Liver (tissue), 10 donors: ENCODE data around the gene PPIP5K1. TPM values are rescaled to one million over a fixed set of nuclear protein-coding genes. Genes with fewer than 3 reads are reported as not detected.

Experiments
- DNase-seq: peaks from one replicate; pipeline ENCODE4 v3.0.0-alpha.2; 2017; ENCODE audit warnings: low spot score
- H3K27ac ChIP-seq, 2 donors: one replicate each; pipeline ENCODE4 v1.7.0; 2013; ENCODE audit warnings: inconsistent platforms in 2 of 2, low read length in 2 of 2, control low read depth in 1 of 2, low read depth in 1 of 2, mild to moderate bottlenecking in 1 of 2
- H3K27me3 ChIP-seq, 4 donors: one replicate each; pipeline versions ENCODE4 v1.6.1 to v1.7.0; 2013; ENCODE audit warnings: low read length in 3 of 4, inconsistent platforms in 1 of 4, mild to moderate bottlenecking in 1 of 4, moderate library complexity in 1 of 4; ENCODE audit not compliant: control insufficient read depth in 4 of 4, insufficient read depth in 4 of 4
- H3K36me3 ChIP-seq, 4 donors: one replicate each; pipeline versions ENCODE4 v1.6.1 to v1.7.0; 2013; ENCODE audit warnings: low read length in 3 of 4, mild to moderate bottlenecking in 3 of 4, low read depth in 1 of 4, moderate library complexity in 1 of 4; ENCODE audit not compliant: control insufficient read depth in 4 of 4, insufficient read depth in 3 of 4
- H3K4me1 ChIP-seq, 4 donors: one replicate each; pipeline versions ENCODE4 v1.6.1 to v1.7.0; 2013; ENCODE audit warnings: low read length in 3 of 4, mild to moderate bottlenecking in 3 of 4, moderate library complexity in 1 of 4; ENCODE audit not compliant: control insufficient read depth in 4 of 4, insufficient read depth in 4 of 4
- H3K4me3 ChIP-seq, 3 donors: one replicate each; pipeline versions ENCODE4 v1.6.1 to v1.7.0; 2013; ENCODE audit warnings: low read length in 3 of 3, control low read depth in 1 of 3, low read depth in 1 of 3, mild to moderate bottlenecking in 1 of 3
- H3K9ac ChIP-seq, 2 donors: one replicate each; pipeline ENCODE4 v1.7.0; 2013; ENCODE audit warnings: low read length in 2 of 2, mild to moderate bottlenecking in 2 of 2, moderate library complexity in 2 of 2, control low read depth in 1 of 2, low read depth in 1 of 2
- H3K9me3 ChIP-seq, 4 donors: one replicate each; pipeline versions ENCODE4 v1.6.1 to v1.7.0; 2013; ENCODE audit warnings: low read length in 3 of 4; ENCODE audit not compliant: control insufficient read depth in 4 of 4
- EGR1 ChIP-seq, 2 donors: IDR thresholded peaks; 2 replicates each; pipeline ENCODE4 v1.6.1; 2016 to 2018; ENCODE audit warnings: antibody characterized with exemption in 2 of 2, low read depth in 2 of 2
- FOXA2 ChIP-seq: IDR thresholded peaks from 2 replicates; pipeline ENCODE4 v1.6.1; 2016; ENCODE audit warnings: antibody characterized with exemption
- GABPA ChIP-seq, 2 donors: IDR thresholded peaks in 1 of 2; conservative IDR thresholded peaks in 1 of 2; 2 replicates each; pipeline ENCODE4 v1.6.1; 2016; ENCODE audit warnings: antibody characterized with exemption in 2 of 2, mild to moderate bottlenecking in 1 of 2, moderate library complexity in 1 of 2
- HNF4A ChIP-seq, 2 donors: conservative IDR thresholded peaks; 2 replicates each; pipeline ENCODE4 v1.6.1; 2016; ENCODE audit warnings: antibody characterized with exemption in 2 of 2, mild to moderate bottlenecking in 2 of 2
- HNF4G ChIP-seq: IDR thresholded peaks from 2 replicates; pipeline ENCODE4 v1.6.1; 2016; ENCODE audit warnings: antibody characterized with exemption
- JUND ChIP-seq, 2 donors: IDR thresholded peaks; 2 replicates each; pipeline ENCODE4 v1.6.1; 2016; ENCODE audit warnings: antibody characterized with exemption in 2 of 2
- NR2F2 ChIP-seq: IDR thresholded peaks from 2 replicates; pipeline ENCODE4 v1.6.1; 2016; ENCODE audit warnings: antibody characterized with exemption
- RAD21 ChIP-seq, 2 donors: IDR thresholded peaks; 2 replicates each; pipeline ENCODE4 v1.6.1; 2016; ENCODE audit warnings: antibody characterized with exemption in 2 of 2, mild to moderate bottlenecking in 2 of 2
- REST ChIP-seq: IDR thresholded peaks from 2 replicates; pipeline ENCODE4 v1.6.1; 2016; ENCODE audit warnings: antibody characterized with exemption, mild to moderate bottlenecking
- SP1 ChIP-seq: IDR thresholded peaks from 2 replicates; pipeline ENCODE4 v1.6.1; 2018; ENCODE audit warnings: antibody characterized with exemption, mild to moderate bottlenecking
- TAF1 ChIP-seq: conservative IDR thresholded peaks from 2 replicates; pipeline ENCODE4 v1.6.1; 2016; ENCODE audit warnings: antibody characterized with exemption, mild to moderate bottlenecking
- YY1 ChIP-seq: IDR thresholded peaks from 2 replicates; pipeline ENCODE4 v1.6.1; 2016; ENCODE audit warnings: antibody characterized with exemption, mild to moderate bottlenecking
- ZBTB33 ChIP-seq: IDR thresholded peaks from 2 replicates; pipeline ENCODE4 v1.6.1; 2016; ENCODE audit warnings: antibody characterized with exemption
- WGBS: extraction: QIAGEN DNeasy Blood & Tissue Kit; methylation state at CpG from one replicate; pipeline ENCODE4 v1.1.7; 2013; 5-methylcytosine and 5-hydroxymethylcytosine counted together
- polyA plus RNA-seq, 2 donors: library from polyadenylated mRNA; stranded (reverse) in 1 of 2; unstranded in 1 of 2; fragments of 200-250 nt in 1 of 2; fragments of >200 nt in 1 of 2; fragmentation: Nextera tagmentation in 1 of 2; extraction: Ambion mirVana in 1 of 2; gene quantifications; one replicate each; pipeline versions ENCODE4 v1.2.1 to v1.2.3, GENCODE V29; 2013 to 2015
- small RNA-seq: library from RNA; depleted of rRNA; stranded (forward); fragments of <200 nt; gene quantifications from one replicate; pipeline ENCODE3, GENCODE V24; 2014
- total RNA-seq, 2 donors: library from RNA; depleted of rRNA; stranded (reverse); fragments of >200 nt; gene quantifications; one replicate each; pipeline ENCODE4 v1.2.3, GENCODE V29; 2014
- donor health status: healthy.
- donor health status: healthy.
- donor health status: healthy.
- donor health status: healthy.
- donor health status: healthy.

The PPIP5K1 gene
- total and polyA plus RNA-seq, 4 donors = 2.5 to 18.2 (median 8.7) TPM

GRCh38 chr15:43488790-43489189 lies 101.2 kb downstream of the PPIP5K1 start:
- Histone ChIP-seq H3K9me3 (no peaks in the 10 kb centered on the region), H3K4me3 (no peak overlapping the region), H3K27ac (no peak overlapping the region), H3K9ac (no peak overlapping the region), H3K4me1 (peaks cover 0 to 9% (median 4%) of the 10 kb centered on the region in 4 donors), H3K27me3 (no peaks in the 10 kb centered on the region), H3K36me3 (peaks cover 0 to 3% (median 3%) of the 10 kb centered on the region in 4 donors)
- DNase-seq = no peak
- WGBS = 91% methylated on average over 3 of the region's 3 CpGs
- no peak for TF ChIP-seq YY1
- TF ChIP-seq SP1 = no peak
- no peak for TF ChIP-seq HNF4A (conservative IDR thresholded peaks at IDR 0.05)
- TF ChIP-seq JUND (IDR thresholded peaks at IDR 0.05) = no peak

GRCh38 chr15:43487271-43487895 lies 102.6 kb downstream of the PPIP5K1 start:
- Histone ChIP-seq H3K4me3 (no peak overlapping the region), H3K9me3 (no peaks in the 10 kb centered on the region), H3K4me1 (peaks cover 0 to 3% (median under 1%) of the 10 kb centered on the region in 4 donors), H3K9ac (no peak overlapping the region), H3K27me3 (no peaks in the 10 kb centered on the region), H3K36me3 (peaks cover 0 to 3% (median 3%) of the 10 kb centered on the region in 4 donors), H3K27ac (no peak overlapping the region)
- no peak for DNase-seq
- 94% methylated on average over 6 of the region's 6 CpGs for WGBS
- no peak for TF ChIP-seq FOXA2
- no peak for TF ChIP-seq HNF4A (conservative IDR thresholded peaks at IDR 0.05)
- TF ChIP-seq EGR1 (IDR thresholded peaks at IDR 0.05; ENCODE audit: low read depth in 2 of 2) = no peak
- no peak for TF ChIP-seq TAF1
- no peak for TF ChIP-seq NR2F2
- TF ChIP-seq RAD21 (IDR thresholded peaks at IDR 0.05) = no peak
- no peak for TF ChIP-seq ZBTB33
- TF ChIP-seq HNF4G = no peak

GRCh38 chr15:43484455-43484854 lies 105.6 kb downstream of the PPIP5K1 start:
- WGBS = 93% methylated on average over 2 of the region's 2 CpGs

More at GRCh38 chr15:43484455-43484854, 105.6 kb downstream of the PPIP5K1 start:
- H3K9me3 ChIP-seq = no peaks in the 10 kb centered on the region
- no peak for TF ChIP-seq HNF4A (conservative IDR thresholded peaks at IDR 0.05)
- no peak for TF ChIP-seq TAF1
- no peak for TF ChIP-seq YY1
- TF ChIP-seq GABPA (IDR thresholded peaks at IDR 0.05 in 1 of 2, conservative IDR thresholded peaks at IDR 0.05 in 1 of 2) = no peak
- TF ChIP-seq REST = no peak
- no peak for TF ChIP-seq RAD21 (IDR thresholded peaks at IDR 0.05)
- H3K27me3 ChIP-seq = no peaks in the 10 kb centered on the region
- H3K4me3 ChIP-seq = no peak overlapping the region
- H3K27ac ChIP-seq = no peak overlapping the region
- H3K9ac ChIP-seq = no peak overlapping the region
- DNase-seq = no peak
- peaks cover 0 to 8% (median 3%) of the 10 kb centered on the region in 4 donors for H3K36me3 ChIP-seq
- no peaks in the 10 kb centered on the region for H3K4me1 ChIP-seq

Small RNA genes within 50 kb of the gene (small RNA-seq; reads per million reads assigned to genes)
- gene RNU6-554P = not detected
- gene RNU6-610P = not detected

Other genes with a start within 250 kb of the PPIP5K1 start
- gene ZSCAN29, start 219.2 kb downstream of the PPIP5K1 start, total RNA-seq = 10 to 100 TPM; 13.4 to 15.6 TPM
- 1 to 10 TPM; 4.1 to 5.8 TPM for gene ZSCAN29, start 219.2 kb downstream of the PPIP5K1 start, polyA plus RNA-seq
- 10 to 100 TPM; 17.1 to 20.5 TPM for gene TUBGCP4, start 219.1 kb downstream of the PPIP5K1 start, total RNA-seq
- gene TUBGCP4, start 219.1 kb downstream of the PPIP5K1 start, polyA plus RNA-seq = 1 to 10 TPM; 4.6 to 7.7 TPM
- gene TP53BP1, start 97.1 kb downstream of the PPIP5K1 start, total RNA-seq = 10 to 100 TPM; 11.3 to 12.0 TPM
- 1 to 10 TPM; 2.7 to 3.2 TPM for gene TP53BP1, start 97.1 kb downstream of the PPIP5K1 start, polyA plus RNA-seq
- gene MAP1A, start 72.6 kb downstream of the PPIP5K1 start, total RNA-seq = under 1 TPM; 0.42 to 0.89 TPM
- gene MAP1A, start 72.6 kb downstream of the PPIP5K1 start, polyA plus RNA-seq = under 1 TPM; 0.11 to 0.15 TPM
- gene CKMT1B, start 3.8 kb upstream of the PPIP5K1 start, total RNA-seq = under 1 TPM in 1 of 2 donors, not detected in 1; 0.37 TPM
- under 1 TPM in 1 of 2 donors, not detected in 1; 0.03 TPM for gene CKMT1B, start 3.8 kb upstream of the PPIP5K1 start, polyA plus RNA-seq
- under 1 TPM in 1 of 2 donors, not detected in 1; 0.25 TPM for gene STRC, start 28.6 kb upstream of the PPIP5K1 start, total RNA-seq
- gene STRC, start 28.6 kb upstream of the PPIP5K1 start, polyA plus RNA-seq = under 1 TPM; 0.02 to 0.29 TPM
- gene CATSPER2, start 58.6 kb upstream of the PPIP5K1 start, total RNA-seq = 1 to 10 TPM in 1 of 2 donors, under 1 TPM in 1; 0.33 to 3.4 TPM
- under 1 TPM; 0.16 to 0.74 TPM for gene CATSPER2, start 58.6 kb upstream of the PPIP5K1 start, polyA plus RNA-seq
- gene CKMT1A, start 103.7 kb upstream of the PPIP5K1 start, total RNA-seq = under 1 TPM in 1 of 2 donors, not detected in 1; 0.65 TPM
- not detected for gene CKMT1A, start 103.7 kb upstream of the PPIP5K1 start, polyA plus RNA-seq
- gene PDIA3, start 156.2 kb upstream of the PPIP5K1 start, total RNA-seq = 100 to 1,000 TPM; 109 to 272 TPM
- gene PDIA3, start 156.2 kb upstream of the PPIP5K1 start, polyA plus RNA-seq = 100 to 1,000 TPM; 159 to 328 TPM
- gene ELL3, start 186.8 kb upstream of the PPIP5K1 start, total RNA-seq = under 1 TPM; 0.89 to 0.92 TPM
- 1 to 10 TPM in 1 of 2 donors, under 1 TPM in 1; 0.74 to 1.4 TPM for gene ELL3, start 186.8 kb upstream of the PPIP5K1 start, polyA plus RNA-seq
- gene SERF2, start 202.1 kb upstream of the PPIP5K1 start, total RNA-seq = 100 to 1,000 TPM; 195 to 480 TPM
- gene SERF2, start 202.1 kb upstream of the PPIP5K1 start, polyA plus RNA-seq = 1,000 to 10,000 TPM; 1,197 to 1,329 TPM
- gene SERINC4, start 210.0 kb upstream of the PPIP5K1 start, total RNA-seq = not detected
- gene SERINC4, start 210.0 kb upstream of the PPIP5K1 start, polyA plus RNA-seq = under 1 TPM in 1 of 2 donors, not detected in 1; 0.06 TPM
- 1 to 10 TPM; 4.8 to 7.9 TPM for gene HYPK, start 210.4 kb upstream of the PPIP5K1 start, total RNA-seq
- 10 to 100 TPM in 1 of 2 donors, 1 to 10 TPM in 1; 6.8 to 18.7 TPM for gene HYPK, start 210.4 kb upstream of the PPIP5K1 start, polyA plus RNA-seq
- 1 to 10 TPM; 8.1 to 8.3 TPM for gene MFAP1, start 234.5 kb upstream of the PPIP5K1 start, total RNA-seq
- gene MFAP1, start 234.5 kb upstream of the PPIP5K1 start, polyA plus RNA-seq = 1 to 10 TPM; 7.9 to 8.1 TPM
- 10 to 100 TPM in 1 of 2 donors, under 1 TPM in 1; 0.84 to 17.4 TPM for gene WDR76, start 236.8 kb upstream of the PPIP5K1 start, total RNA-seq
- gene WDR76, start 236.8 kb upstream of the PPIP5K1 start, polyA plus RNA-seq = under 1 TPM; 0.44 to 0.78 TPM